ENCODE measurements around the gene MTSS2. TPM values are rescaled to one million over a fixed set of nuclear protein-coding genes. Genes with fewer than 3 reads are reported as not detected.

MTSS2 gene
- total RNA-seq, 2 experiments from 2014 or later, result 2.0 TPM

DNA sequence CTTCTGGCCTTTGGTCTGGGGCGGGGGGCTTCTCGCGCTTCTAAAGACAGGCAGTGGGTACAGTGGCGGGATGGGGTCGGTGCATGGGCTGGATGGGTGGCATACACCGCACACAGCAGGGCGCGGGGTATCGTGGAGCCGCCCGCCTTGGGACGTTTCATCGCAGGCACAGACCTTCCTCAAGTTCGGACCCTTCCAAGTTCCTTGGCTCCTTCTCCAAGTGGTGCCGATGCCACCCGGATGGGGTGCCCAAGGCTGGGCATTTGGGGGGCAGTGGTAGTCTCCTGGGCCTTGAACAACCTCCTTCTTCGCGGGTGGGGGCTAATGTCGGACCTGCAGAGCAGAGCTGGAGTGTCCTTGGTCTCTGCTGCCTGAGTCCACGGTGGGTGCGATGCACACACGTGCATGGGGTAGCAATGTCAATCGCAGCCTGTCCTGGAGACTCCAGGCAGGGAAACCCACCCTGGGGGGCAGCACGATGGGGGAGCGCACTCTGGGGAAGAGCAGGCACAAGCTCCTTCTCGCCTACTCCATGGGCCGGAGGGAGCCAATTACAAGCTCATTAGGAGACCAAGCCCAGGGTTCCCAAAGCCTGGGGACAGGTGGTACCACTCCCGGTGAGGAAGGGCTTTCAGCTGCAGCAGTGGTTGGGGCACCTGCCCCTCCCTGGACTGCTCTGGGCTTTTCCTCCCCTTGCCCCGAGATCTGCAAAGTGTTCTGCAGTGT, 686 bp upstream of the MTSS2 start:
- peaks cover 5% of the 10 kb centered on the region for H3K27me3 Mint-ChIP-seq (ENCODE audit: low read depth)
- CTCF ChIA-PET, result interaction anchor here (0.7 to 1.1 kb wide), 2 partner anchors 85 to 709 kb away, joined by 4 to 5 read pairs; no protein-coding TSS in a partner anchor
- H3K4me3 Mint-ChIP-seq, result peak overlapping the region; percentile 51
- H3K4me1 Mint-ChIP-seq (ENCODE audit: low read depth), result peaks cover 2% of the 10 kb centered on the region
- H3K9me3 Mint-ChIP-seq, result no peaks in the 10 kb centered on the region
- no peak overlapping the region for H3K27ac Mint-ChIP-seq
- intact Hi-C loops (cut with micrococcal nuclease), result no loop called here
- no peak for DNase-seq
- no peaks in the 10 kb centered on the region for H3K36me3 Mint-ChIP-seq (ENCODE audit: low read depth)

DNA sequence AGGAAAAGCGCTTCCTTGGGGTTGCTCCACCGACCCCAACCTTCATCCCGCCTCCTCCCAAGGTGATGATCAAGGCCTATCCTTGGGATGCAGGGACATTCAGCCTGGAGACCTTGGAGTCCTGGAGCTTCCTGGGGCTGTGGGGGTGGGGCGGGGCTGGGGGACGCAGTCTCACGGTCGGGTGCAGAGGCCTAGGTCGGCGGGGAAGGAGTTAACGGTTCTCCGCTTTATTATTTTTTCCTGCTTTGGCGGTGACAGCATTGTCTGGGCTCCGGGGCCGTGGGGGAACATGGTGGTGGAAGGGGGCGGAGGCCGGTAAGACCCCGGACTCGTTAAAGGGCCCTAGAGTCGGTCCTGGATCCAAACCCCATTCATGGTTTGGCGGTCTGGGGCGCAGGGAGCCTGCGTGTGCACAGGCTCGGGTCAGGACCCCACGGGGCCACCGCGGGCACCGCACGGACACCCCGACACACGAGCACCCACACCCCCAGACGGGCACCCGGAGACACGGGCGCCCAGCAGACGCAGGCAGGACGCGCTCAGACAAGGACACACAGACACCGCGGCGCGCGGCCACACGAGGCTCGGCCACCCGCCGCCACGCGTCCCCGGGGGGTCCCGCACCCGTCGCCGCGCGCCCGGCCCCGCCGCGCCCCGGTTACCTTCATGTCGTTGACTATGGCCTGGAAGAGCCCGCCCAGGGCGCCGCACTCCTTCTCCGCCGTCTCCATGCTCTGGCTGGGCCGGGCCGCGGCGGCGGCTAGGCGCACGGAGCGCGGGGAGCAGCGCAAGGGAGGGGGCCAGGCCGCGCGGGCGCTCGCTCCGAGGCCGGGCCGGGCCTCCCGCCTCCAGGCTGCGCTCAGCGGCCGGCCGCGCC, 554 bp downstream of the MTSS2 start:
- Mint-ChIP-seq H3K27me3 (ENCODE audit: low read depth) (peaks cover 5% of the 10 kb centered on the region), H3K27ac (no peak overlapping the region), H3K4me3 (peak overlapping the region; percentile 50), H3K4me1 (ENCODE audit: low read depth) (peaks cover 2% of the 10 kb centered on the region), H3K9me3 (no peaks in the 10 kb centered on the region), H3K36me3 (ENCODE audit: low read depth) (no peaks in the 10 kb centered on the region)
- intact Hi-C loops (cut with micrococcal nuclease), result loop anchor here (1.0 kb wide), 1 partner anchor 53 kb away; no protein-coding TSS in a partner anchor
- CTCF ChIA-PET, result interaction anchor here (0.6 to 9.3 kb wide), 2 partner anchors 85 to 124 kb away, joined by 3 to 70 read pairs; no protein-coding TSS in a partner anchor
- no peak for DNase-seq

DNA sequence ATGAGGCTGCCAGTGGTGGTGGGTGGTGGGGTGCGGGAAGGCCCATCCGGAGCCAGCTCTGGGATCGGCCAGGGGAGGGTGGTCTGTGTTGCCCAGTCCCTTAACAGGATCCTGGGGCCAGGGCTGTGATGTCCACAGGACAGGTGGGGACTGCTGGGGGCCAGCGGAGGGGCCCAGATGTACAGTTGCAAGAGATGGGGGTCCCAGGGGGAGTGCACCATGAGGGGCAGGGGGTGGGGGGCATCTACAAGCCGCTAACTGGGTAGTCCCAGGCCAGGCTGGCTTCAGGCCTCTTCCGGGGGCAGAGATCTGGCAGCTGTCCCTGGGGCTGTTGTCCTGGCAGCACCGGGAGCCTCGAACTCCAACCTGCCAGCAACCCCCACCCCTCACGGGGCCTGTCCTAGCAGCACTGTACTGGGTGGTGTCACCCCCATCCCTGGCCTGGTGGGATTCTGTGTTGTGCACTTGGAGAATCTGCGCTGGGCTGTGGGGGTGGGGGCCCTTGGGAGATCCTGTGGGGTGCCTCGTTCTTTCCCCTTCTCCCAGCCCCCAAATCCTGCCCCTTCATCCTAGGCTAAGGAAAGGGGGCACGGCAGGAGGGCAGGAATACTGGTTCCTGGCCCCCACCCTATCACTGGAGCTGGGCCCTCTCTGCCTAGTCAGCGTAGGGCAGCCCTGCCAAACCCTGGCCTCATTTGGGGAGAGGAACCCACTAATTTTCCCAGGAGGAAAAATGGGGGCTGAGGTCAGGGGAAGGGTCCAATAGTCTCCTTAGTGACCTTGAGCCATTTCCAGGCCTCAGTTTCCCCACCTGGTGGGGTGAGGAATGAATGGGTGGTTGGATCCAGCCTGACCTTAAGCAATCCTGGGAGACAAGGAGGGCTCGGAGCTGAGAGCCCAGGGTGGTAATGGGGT, 1.4 kb downstream of the MTSS2 start:
- no peaks in the 10 kb centered on the region for H3K9me3 Mint-ChIP-seq
- intact Hi-C loops (cut with micrococcal nuclease), result loop anchor here (1.0 kb wide), 1 partner anchor 54 kb away; no protein-coding TSS in a partner anchor

GRCh38 chr16:70683146-70683944, 2.5 kb downstream of the MTSS2 start:
- intact Hi-C loops (cut with micrococcal nuclease), result no loop called here
- H3K4me3 Mint-ChIP-seq, result no peak overlapping the region
- no peak overlapping the region for H3K27ac Mint-ChIP-seq
- DNase-seq, result no peak
- H3K27me3 Mint-ChIP-seq (ENCODE audit: low read depth), result peaks cover 5% of the 10 kb centered on the region
- CTCF ChIA-PET, result interaction anchor here (0.6 to 9.3 kb wide), 3 partner anchors 56 to 89 kb away, joined by 3 to 70 read pairs (median 4); no protein-coding TSS in a partner anchor
- H3K36me3 Mint-ChIP-seq (ENCODE audit: low read depth), result no peaks in the 10 kb centered on the region
- H3K9me3 Mint-ChIP-seq, result no peaks in the 10 kb centered on the region
- peaks cover 2% of the 10 kb centered on the region for H3K4me1 Mint-ChIP-seq (ENCODE audit: low read depth)

More for the DNA sequence above, 1.4 kb downstream of the MTSS2 start:
- Mint-ChIP-seq H3K36me3 (ENCODE audit: low read depth) (no peaks in the 10 kb centered on the region), H3K4me1 (ENCODE audit: low read depth) (peaks cover 2% of the 10 kb centered on the region), H3K27me3 (ENCODE audit: low read depth) (peaks cover 5% of the 10 kb centered on the region), H3K4me3 (peak overlapping the region; percentile 50), H3K27ac (no peak overlapping the region)
- no peak for DNase-seq
- CTCF ChIA-PET, result interaction anchor here (0.6 to 9.3 kb wide), 2 partner anchors 86 to 123 kb away, joined by 3 to 70 read pairs; no protein-coding TSS in a partner anchor

- Mint-ChIP-seq H3K4me3 (no peak overlapping the region), H3K4me1 (ENCODE audit: low read depth) (peaks cover 2% of the 10 kb centered on the region), H3K9me3 (no peaks in the 10 kb centered on the region), H3K36me3 (ENCODE audit: low read depth) (no peaks in the 10 kb centered on the region), H3K27ac (no peak overlapping the region), H3K27me3 (ENCODE audit: low read depth) (peaks cover 5% of the 10 kb centered on the region)
- CTCF ChIA-PET, result interaction anchor here (0.6 to 9.3 kb wide), 3 partner anchors 56 to 88 kb away, joined by 3 to 70 read pairs (median 4); no protein-coding TSS in a partner anchor
- intact Hi-C loops (cut with micrococcal nuclease), result no loop called here
- DNase-seq, result no peak
Observed at GRCh38 chr16:70682239-70683145, 3.4 kb downstream of the MTSS2 start.

- Mint-ChIP-seq H3K9me3 (no peaks in the 10 kb centered on the region), H3K27ac (no peak overlapping the region), H3K36me3 (ENCODE audit: low read depth) (no peaks in the 10 kb centered on the region), H3K4me3 (no peak overlapping the region), H3K4me1 (ENCODE audit: low read depth) (peaks cover 2% of the 10 kb centered on the region), H3K27me3 (ENCODE audit: low read depth) (peaks cover 5% of the 10 kb centered on the region)
- no peak for DNase-seq
- CTCF ChIA-PET, result interaction anchor here (0.6 to 9.3 kb wide), 4 partner anchors 9 to 88 kb away, joined by 3 to 70 read pairs (median 4); no protein-coding TSS in a partner anchor
- intact Hi-C loops (cut with micrococcal nuclease), result no loop called here
Observed at GRCh38 chr16:70681382-70682238, 4.2 kb downstream of the MTSS2 start.

DNA sequence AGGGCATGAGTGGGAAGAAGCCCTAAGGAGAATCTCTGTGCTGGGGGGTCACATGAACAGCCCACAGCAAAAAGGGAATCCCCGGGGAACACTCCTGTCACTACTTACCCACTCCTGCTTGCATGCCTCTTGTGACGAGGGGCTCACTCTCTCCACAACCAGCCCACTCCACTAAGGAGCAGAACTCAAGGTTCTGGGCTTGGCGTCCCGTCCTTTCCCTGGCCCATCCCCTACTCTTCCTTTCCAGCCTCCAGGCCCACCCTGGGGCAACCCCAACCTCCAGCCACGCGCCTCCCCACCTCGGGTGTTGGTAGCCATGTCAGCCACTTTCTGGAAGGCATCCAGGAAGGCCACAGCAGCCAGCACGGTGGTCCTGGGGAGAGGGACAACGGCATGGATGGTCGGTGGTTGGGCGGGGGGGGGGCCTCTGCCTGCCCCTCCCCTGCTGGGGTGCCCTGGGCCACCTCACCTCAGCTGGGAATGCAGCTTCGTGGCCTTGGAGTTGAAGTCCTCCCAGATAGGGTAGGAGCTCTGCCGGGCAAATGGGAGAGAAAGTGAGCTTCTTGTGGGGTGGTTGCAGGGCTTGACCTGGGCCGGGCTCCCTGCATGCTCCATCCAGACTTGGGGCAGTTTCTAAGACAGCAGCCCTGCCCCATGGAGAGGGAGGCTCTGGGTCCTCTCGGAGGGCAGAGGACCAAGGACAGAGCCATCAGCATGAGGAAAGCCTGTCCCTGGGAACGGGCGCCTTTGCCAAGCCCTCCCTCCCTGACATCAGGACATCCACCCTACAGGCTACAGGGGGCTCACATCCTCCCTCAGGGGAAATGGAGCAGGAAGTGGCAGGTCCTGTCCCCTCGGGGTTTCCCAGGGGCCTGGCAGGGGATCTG, 5.1 kb downstream of the MTSS2 start:
- CTCF ChIA-PET, result interaction anchor here (0.6 to 9.3 kb wide), 4 partner anchors 8 to 89 kb away, joined by 3 to 70 read pairs (median 4); no protein-coding TSS in a partner anchor
- no peak overlapping the region for H3K27ac Mint-ChIP-seq
- no peak for DNase-seq
- H3K4me1 Mint-ChIP-seq (ENCODE audit: low read depth), result peaks cover 2% of the 10 kb centered on the region
- H3K36me3 Mint-ChIP-seq (ENCODE audit: low read depth), result no peaks in the 10 kb centered on the region
- peaks cover 5% of the 10 kb centered on the region for H3K27me3 Mint-ChIP-seq (ENCODE audit: low read depth)
- H3K9me3 Mint-ChIP-seq, result no peaks in the 10 kb centered on the region
- intact Hi-C loops (cut with micrococcal nuclease), result loop anchor here (1.0 kb wide), 2 partner anchors 58 to 91 kb away; no protein-coding TSS in a partner anchor
- H3K4me3 Mint-ChIP-seq, result no peak overlapping the region

DNA sequence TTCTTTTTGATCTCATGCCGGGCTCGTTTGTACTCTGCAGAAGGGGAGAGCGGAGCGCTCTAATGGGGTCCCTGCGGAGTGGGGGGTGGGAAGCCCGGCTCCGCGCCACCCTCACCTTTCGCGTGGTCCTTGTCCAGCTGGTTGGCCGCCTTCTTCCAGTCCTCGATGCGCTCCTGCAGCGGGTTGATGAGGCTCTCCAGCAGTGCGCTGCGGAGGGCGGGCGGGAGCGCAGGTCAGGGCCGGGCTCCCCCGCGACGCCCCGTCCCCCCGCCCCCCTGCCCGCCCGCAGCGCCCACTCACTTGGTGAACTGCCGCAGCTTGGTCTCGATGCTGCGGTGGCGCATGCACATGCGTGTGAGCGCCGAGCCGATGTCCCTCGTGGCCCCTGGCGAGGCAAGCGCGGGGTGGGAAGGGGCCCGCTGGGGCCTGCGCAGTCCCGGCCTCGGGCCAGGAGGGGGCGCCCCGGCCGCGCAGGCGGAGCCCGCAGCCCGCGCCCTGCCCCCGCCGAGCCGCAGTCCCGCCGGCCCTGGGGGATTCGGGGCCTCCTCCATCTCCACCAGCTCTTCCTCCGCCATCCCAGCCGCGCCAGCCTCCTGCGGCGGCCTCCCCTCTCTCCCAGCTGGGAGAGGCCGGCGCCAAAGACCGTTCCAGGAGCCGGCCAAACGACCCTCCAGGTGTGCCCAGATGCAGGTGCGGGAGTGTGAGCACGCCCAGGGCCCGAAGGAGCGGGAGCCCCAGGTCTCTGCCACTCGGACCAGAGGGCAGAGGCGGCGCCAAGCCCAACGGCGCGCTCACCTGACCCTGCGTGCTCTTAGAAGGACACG, 6.0 kb downstream of the MTSS2 start:
- CTCF ChIA-PET, result interaction anchor here (1.1 to 9.3 kb wide), 5 partner anchors 12 to 90 kb away, joined by 3 to 70 read pairs (median 3); no protein-coding TSS in a partner anchor
- H3K36me3 Mint-ChIP-seq (ENCODE audit: low read depth), result no peaks in the 10 kb centered on the region
- H3K4me1 Mint-ChIP-seq (ENCODE audit: low read depth), result no peaks in the 10 kb centered on the region
- H3K27ac Mint-ChIP-seq, result no peak overlapping the region
- no peaks in the 10 kb centered on the region for H3K9me3 Mint-ChIP-seq
- no peak overlapping the region for H3K4me3 Mint-ChIP-seq
- peaks cover 3% of the 10 kb centered on the region for H3K27me3 Mint-ChIP-seq (ENCODE audit: low read depth)
- intact Hi-C loops (cut with micrococcal nuclease), result loop anchor here (1.0 kb wide), 2 partner anchors 58 to 91 kb away; no protein-coding TSS in a partner anchor
- no peak for DNase-seq

Data from activated naive CD4-positive, alpha-beta T cell treated with anti-CD3 and anti-CD28 coated beads for 36 hours (primary cell).